PFSK-1 (cell line): ENCODE data around the gene GSG1.

Source experiments
- FOXP2 ChIP-seq: optimal IDR thresholded peaks from 2 replicates; pipeline ENCODE3; 2011; ENCODE audit warnings: borderline replicate concordance, control low read depth, inconsistent platforms; ENCODE audit not compliant: insufficient read depth; ENCODE audit errors: extremely low read length, extremely low read depth
- POLR2AphosphoS5 ChIP-seq: IDR thresholded peaks from 2 replicates; pipeline ENCODE4 v1.6.1; 2012; ENCODE audit warnings: low read depth, mild to moderate bottlenecking, control low read depth, low read length, moderate library complexity
- SIN3A ChIP-seq: IDR thresholded peaks from 2 replicates; pipeline ENCODE4 v1.6.1; 2012; ENCODE audit warnings: mild to moderate bottlenecking, low read length, moderate library complexity, borderline replicate concordance; ENCODE audit not compliant: insufficient read depth
- TAF1 ChIP-seq: IDR thresholded peaks from 2 replicates; pipeline ENCODE4 v1.6.1; 2012; ENCODE audit warnings: low read length, control low read depth, borderline replicate concordance; ENCODE audit not compliant: insufficient read depth
- TF ChIP-seq, protein P1 (sequence below), 2 experiments: IDR thresholded peaks; 2 replicates each; pipeline versions ENCODE4 v1.6.1 to v1.8.0; 2011 to 2012; ENCODE audit warnings: low read depth in 2 of 2, low read length in 2 of 2, control low read depth in 1 of 2, inconsistent platforms in 1 of 2, mild to moderate bottlenecking in 1 of 2, moderate library complexity in 1 of 2; ENCODE audit not compliant: insufficient read depth in 1 of 2

DNA sequence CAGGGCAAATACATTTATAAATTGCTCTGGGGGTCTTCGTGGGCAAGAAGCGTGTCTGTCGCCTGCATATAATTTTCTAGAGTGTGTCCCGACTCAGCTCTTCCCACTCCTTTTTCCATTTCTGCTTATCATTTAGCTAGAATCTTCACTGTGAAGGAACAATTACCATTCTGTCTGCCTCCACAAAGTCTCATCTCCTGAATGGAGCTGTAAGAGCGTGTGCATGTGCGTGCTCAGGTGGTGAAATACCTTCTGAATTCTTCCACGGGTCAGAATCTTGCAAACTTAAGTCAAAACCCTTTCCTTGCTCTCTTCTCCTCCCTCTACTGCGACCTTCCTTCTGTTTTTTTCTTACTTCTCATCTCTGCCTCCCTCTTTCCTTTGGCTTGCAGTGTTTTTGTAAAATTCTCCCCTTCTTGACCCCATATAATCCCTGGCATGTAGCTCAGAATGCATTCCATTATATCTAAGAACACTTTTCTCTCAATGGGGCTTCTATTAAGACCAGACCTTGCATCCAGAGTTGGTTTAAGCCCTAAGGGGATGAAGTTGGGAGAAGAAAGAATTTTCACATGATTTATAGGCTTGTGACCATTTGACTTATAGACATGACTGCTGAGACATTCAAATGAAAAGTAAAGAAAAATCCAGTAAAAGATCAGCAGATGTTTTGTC lies 25.0 kb upstream of the GSG1 start:
- no peak for TF ChIP-seq SIN3A
- TF ChIP-seq POLR2AphosphoS5: no peak
- TF ChIP-seq, protein P1, sequence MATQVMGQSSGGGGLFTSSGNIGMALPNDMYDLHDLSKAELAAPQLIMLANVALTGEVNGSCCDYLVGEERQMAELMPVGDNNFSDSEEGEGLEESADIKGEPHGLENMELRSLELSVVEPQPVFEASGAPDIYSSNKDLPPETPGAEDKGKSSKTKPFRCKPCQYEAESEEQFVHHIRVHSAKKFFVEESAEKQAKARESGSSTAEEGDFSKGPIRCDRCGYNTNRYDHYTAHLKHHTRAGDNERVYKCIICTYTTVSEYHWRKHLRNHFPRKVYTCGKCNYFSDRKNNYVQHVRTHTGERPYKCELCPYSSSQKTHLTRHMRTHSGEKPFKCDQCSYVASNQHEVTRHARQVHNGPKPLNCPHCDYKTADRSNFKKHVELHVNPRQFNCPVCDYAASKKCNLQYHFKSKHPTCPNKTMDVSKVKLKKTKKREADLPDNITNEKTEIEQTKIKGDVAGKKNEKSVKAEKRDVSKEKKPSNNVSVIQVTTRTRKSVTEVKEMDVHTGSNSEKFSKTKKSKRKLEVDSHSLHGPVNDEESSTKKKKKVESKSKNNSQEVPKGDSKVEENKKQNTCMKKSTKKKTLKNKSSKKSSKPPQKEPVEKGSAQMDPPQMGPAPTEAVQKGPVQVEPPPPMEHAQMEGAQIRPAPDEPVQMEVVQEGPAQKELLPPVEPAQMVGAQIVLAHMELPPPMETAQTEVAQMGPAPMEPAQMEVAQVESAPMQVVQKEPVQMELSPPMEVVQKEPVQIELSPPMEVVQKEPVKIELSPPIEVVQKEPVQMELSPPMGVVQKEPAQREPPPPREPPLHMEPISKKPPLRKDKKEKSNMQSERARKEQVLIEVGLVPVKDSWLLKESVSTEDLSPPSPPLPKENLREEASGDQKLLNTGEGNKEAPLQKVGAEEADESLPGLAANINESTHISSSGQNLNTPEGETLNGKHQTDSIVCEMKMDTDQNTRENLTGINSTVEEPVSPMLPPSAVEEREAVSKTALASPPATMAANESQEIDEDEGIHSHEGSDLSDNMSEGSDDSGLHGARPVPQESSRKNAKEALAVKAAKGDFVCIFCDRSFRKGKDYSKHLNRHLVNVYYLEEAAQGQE (IDR thresholded peaks at IDR 0.05; ENCODE audit: insufficient read depth in 1 of 2, low read depth in 2 of 2, low read length in 2 of 2): no peak
- no peak for TF ChIP-seq TAF1
- no peak for TF ChIP-seq FOXP2
